Nephron (organoid): ENCODE results near the gene LMO7.

Experiments
- H3K27ac Mint-ChIP-seq, 3 experiments: 2 replicates each; pipeline ENCODE4 v1.8.0; 2020; ENCODE audit warnings: mixed read lengths in 3 of 3, mild to moderate bottlenecking in 2 of 3, moderate library complexity in 1 of 3
- H3K27me3 Mint-ChIP-seq: 2 replicates; pipeline ENCODE4 v1.8.0; 2021; ENCODE audit warnings: low read depth, mild to moderate bottlenecking, moderate library complexity, mixed read lengths
- H3K36me3 Mint-ChIP-seq: 2 replicates; pipeline ENCODE4 v1.8.0; 2020; ENCODE audit warnings: low read depth, mixed read lengths
- H3K4me1 Mint-ChIP-seq: 2 replicates; pipeline ENCODE4 v1.8.0; 2020; ENCODE audit warnings: mixed read lengths
- H3K4me3 Mint-ChIP-seq, 3 experiments: 2 replicates each; pipeline ENCODE4 v1.8.0; 2020; ENCODE audit warnings: mild to moderate bottlenecking in 3 of 3, mixed read lengths in 3 of 3, moderate library complexity in 2 of 3
- H3K9me3 Mint-ChIP-seq: 2 replicates; pipeline ENCODE4 v1.8.0; 2020; ENCODE audit warnings: mixed read lengths
- TF ChIP-seq, protein P1 (sequence below), 3 experiments: fragments of 200-600 bp; sonication (generic); IDR thresholded peaks; one replicate each; pipeline ENCODE4 v1.5.0; 2021; ENCODE audit warnings: antibody characterized with exemption in 3 of 3; ENCODE audit not compliant: unreplicated experiment in 3 of 3

The LMO7 gene

DNA sequence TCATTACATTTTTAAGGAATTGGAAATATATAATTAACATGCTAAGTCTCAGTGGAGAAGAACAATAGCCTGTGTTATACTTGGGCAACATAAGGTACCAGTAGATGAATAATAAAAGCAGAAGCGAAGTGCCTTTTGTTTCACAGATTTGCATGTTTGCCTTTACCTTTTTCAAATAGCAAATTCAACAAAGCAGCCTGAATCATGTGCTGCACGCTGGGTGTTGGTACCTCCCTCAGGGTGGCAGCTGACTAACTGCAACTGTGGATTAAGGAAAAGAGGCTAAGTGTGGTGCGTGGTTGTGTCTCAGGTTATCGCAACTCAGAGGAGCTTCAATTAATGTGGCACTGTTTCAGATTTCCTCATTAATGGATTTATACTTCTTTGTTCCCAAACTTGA is 189.0 kb downstream of the LMO7 start:
- Mint-ChIP-seq H3K27me3 (no peaks in the 10 kb centered on the region), H3K4me3 (no peak overlapping the region), H3K4me1 (no peaks in the 10 kb centered on the region), H3K9me3 (no peaks in the 10 kb centered on the region), H3K27ac (no peak overlapping the region), H3K36me3 (peaks cover 14% of the 10 kb centered on the region)
- TF ChIP-seq, protein P1, sequence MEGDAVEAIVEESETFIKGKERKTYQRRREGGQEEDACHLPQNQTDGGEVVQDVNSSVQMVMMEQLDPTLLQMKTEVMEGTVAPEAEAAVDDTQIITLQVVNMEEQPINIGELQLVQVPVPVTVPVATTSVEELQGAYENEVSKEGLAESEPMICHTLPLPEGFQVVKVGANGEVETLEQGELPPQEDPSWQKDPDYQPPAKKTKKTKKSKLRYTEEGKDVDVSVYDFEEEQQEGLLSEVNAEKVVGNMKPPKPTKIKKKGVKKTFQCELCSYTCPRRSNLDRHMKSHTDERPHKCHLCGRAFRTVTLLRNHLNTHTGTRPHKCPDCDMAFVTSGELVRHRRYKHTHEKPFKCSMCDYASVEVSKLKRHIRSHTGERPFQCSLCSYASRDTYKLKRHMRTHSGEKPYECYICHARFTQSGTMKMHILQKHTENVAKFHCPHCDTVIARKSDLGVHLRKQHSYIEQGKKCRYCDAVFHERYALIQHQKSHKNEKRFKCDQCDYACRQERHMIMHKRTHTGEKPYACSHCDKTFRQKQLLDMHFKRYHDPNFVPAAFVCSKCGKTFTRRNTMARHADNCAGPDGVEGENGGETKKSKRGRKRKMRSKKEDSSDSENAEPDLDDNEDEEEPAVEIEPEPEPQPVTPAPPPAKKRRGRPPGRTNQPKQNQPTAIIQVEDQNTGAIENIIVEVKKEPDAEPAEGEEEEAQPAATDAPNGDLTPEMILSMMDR (IDR thresholded peaks at IDR 0.05; ENCODE audit: unreplicated experiment in 3 of 3) = no peak

DNA sequence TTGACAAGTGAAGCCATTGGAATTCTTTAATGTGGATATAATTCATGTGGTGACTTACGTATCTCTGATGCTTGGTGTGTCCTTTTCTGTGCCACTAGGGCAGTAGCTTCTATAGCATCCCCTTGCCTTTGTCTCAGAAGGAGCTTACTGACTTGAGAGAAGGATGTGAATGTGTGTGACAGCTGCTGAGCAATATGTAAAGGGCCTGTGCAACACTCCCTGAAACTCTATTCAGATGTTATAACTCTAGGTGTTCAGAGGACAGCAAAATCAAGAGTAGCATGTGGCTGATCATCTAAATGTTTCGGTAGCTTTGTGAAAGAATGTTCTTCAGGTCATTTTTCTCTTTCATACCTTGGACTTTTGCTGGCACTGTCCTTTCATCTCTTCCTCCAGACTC is 189.5 kb downstream of the LMO7 start:
- H3K9me3 Mint-ChIP-seq = no peaks in the 10 kb centered on the region
- TF ChIP-seq, protein P1 (IDR thresholded peaks at IDR 0.05; ENCODE audit: unreplicated experiment in 3 of 3) = no peak
- no peaks in the 10 kb centered on the region for H3K4me1 Mint-ChIP-seq
- no peaks in the 10 kb centered on the region for H3K27me3 Mint-ChIP-seq
- H3K36me3 Mint-ChIP-seq = peaks cover 14% of the 10 kb centered on the region
- H3K27ac Mint-ChIP-seq = no peak overlapping the region
- H3K4me3 Mint-ChIP-seq = no peak overlapping the region

DNA sequence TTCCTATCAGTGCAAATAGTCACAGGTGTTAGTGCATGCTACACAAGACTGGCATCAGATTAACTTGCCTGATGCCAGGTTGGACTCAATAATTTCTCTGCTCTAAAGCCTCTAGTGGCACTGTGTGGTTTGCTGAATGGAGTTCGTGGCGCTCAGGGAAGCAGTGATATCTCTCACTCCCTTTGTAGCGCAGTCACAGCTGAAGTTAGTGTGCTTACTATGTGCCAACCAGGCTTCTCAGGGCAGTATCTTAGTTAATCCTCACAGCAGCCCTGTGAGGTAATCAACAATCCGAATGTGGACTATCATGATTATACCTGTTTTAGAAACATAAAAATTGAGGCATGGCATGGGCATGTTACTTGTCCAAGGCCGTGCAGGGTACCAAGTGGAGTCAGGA is 190.3 kb downstream of the LMO7 start:
- Mint-ChIP-seq H3K4me1 (no peaks in the 10 kb centered on the region), H3K27ac (no peak overlapping the region), H3K9me3 (no peaks in the 10 kb centered on the region), H3K27me3 (no peaks in the 10 kb centered on the region), H3K36me3 (peaks cover 15% of the 10 kb centered on the region), H3K4me3 (no peak overlapping the region)
- TF ChIP-seq, protein P1 (IDR thresholded peaks at IDR 0.05; ENCODE audit: unreplicated experiment in 3 of 3) = no peak

DNA sequence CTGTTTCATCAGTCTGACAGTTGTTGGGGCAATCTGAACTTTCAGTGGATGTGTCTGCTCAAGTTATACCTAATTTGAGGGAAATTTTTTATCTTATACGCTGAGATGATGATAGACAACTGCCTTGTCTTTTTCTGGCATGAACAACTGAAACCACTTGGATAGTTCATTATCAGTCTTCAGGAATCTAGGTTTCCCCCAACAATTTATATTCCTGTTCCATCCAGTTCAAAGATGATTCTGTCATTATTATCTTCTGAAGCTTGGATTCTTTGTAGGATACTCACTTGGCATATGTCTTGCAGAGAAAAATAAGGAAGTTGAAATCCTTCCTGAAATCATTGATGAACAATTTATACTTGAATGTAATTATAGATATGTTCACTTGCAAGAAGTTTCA is 193.7 kb downstream of the LMO7 start:
- no peak overlapping the region for H3K27ac Mint-ChIP-seq
- H3K27me3 Mint-ChIP-seq = no peaks in the 10 kb centered on the region
- peaks cover 12% of the 10 kb centered on the region for H3K36me3 Mint-ChIP-seq
- H3K4me1 Mint-ChIP-seq = no peaks in the 10 kb centered on the region
- H3K4me3 Mint-ChIP-seq = no peak overlapping the region
- no peaks in the 10 kb centered on the region for H3K9me3 Mint-ChIP-seq
- TF ChIP-seq, protein P1 (IDR thresholded peaks at IDR 0.05; ENCODE audit: unreplicated experiment in 3 of 3) = no peak

GRCh38 chr13:75830842-75831241 is 194.7 kb downstream of the LMO7 start:
- Mint-ChIP-seq H3K9me3 (no peaks in the 10 kb centered on the region), H3K27me3 (no peaks in the 10 kb centered on the region), H3K27ac (no peak overlapping the region), H3K4me1 (no peaks in the 10 kb centered on the region), H3K4me3 (no peak overlapping the region), H3K36me3 (peaks cover 12% of the 10 kb centered on the region)
- TF ChIP-seq, protein P1 (IDR thresholded peaks at IDR 0.05; ENCODE audit: unreplicated experiment in 3 of 3) = no peak

DNA sequence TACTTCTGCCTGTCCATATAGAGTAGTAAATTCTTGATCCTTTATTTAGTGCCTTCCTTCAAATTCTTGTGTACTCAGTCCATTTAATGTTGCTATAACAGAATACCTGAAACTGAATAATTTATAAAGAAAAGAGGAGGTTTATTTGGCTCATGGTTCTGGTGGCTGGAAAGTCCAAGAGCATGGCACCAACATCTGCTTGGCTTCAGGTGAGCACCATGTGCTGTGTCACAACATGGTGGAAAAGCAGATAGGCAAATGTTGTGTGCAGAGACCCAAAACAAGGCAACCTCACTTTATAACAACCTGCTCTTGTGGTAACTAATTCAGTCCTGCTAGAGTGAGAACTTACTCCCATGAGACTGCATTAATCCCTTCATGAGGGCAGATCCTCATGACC is 195.3 kb downstream of the LMO7 start:
- Mint-ChIP-seq H3K4me1 (no peaks in the 10 kb centered on the region), H3K9me3 (no peaks in the 10 kb centered on the region), H3K27ac (no peak overlapping the region), H3K27me3 (no peaks in the 10 kb centered on the region), H3K36me3 (peaks cover 9% of the 10 kb centered on the region), H3K4me3 (no peak overlapping the region)
- TF ChIP-seq, protein P1 (IDR thresholded peaks at IDR 0.05; ENCODE audit: unreplicated experiment in 3 of 3) = no peak
